CD4-positive, alpha-beta T cell treated with Interleukin-21 for 1 hour (primary cell): ENCODE measurements around the gene SAP30BP.

ENCODE experiments used
- DNase-seq: peaks from one replicate; pipeline ENCODE4 v3.0.0-alpha.2; 2020

Gene SAP30BP

DNA sequence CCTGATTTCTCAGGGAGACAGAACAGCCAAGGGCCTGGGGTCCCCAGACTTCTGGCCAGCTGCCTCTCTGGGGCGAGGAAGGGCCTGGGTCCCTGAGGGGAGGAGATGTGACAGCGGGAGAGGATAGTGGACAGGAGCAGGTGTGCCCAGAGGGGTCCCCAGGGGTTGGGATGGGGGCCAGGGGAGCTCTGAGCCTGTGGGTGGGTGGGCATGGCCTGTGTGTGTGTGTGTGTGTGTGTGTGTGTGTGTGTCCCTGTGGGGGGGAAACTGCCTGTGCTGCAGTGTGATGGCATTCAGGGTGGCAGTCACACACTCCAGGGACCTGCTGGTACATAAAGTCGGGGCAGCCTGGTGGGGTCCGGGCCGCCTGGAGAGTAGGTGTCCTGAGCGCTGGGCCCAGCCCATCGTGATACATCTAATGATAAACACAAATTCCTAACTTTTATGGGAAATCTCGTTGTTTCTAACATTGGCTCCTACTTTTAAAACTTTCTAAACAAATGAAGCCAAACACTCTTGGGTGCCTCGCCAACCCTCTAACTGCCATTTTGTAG, 55.5 kb downstream of the SAP30BP start:
- no peak for DNase-seq

DNA sequence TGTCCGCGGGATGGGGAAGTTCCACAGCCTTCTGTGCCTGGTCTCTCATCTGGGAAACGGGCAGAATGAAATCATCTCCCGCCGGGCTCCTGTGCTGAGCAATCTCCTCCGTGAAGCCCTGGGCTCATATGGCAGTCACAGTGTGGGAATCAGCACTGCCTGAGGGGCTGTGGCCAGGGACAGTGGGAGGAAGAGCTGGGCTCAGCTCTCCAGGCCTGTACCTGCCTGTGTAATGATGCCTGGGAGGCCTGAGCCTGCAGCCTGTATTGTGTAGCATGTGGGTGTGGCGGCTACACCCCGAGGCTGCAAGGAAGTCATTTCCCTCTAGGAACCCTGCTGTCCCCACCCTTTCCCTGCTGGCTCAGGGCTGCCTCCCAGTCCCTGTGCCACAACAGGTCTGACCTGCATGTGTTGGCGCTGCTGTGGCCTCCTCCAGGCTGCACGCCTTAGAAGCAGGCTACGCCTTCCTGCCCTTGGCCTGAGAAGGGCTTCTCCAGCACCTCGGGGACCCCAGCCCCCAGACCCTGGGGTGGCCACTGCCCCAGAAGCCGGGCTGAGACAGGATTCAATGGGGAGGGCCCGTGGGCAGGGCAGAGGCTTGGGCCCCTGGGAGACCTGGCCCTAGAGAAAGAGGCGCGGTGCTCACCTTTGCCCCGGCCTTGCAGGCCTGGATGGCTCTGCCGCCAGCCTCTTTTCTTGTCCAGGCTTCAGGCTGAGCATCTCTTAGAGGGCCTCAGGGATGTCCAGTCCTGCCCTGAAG, 56.2 kb downstream of the SAP30BP start:
- DNase-seq, result no peak

DNA sequence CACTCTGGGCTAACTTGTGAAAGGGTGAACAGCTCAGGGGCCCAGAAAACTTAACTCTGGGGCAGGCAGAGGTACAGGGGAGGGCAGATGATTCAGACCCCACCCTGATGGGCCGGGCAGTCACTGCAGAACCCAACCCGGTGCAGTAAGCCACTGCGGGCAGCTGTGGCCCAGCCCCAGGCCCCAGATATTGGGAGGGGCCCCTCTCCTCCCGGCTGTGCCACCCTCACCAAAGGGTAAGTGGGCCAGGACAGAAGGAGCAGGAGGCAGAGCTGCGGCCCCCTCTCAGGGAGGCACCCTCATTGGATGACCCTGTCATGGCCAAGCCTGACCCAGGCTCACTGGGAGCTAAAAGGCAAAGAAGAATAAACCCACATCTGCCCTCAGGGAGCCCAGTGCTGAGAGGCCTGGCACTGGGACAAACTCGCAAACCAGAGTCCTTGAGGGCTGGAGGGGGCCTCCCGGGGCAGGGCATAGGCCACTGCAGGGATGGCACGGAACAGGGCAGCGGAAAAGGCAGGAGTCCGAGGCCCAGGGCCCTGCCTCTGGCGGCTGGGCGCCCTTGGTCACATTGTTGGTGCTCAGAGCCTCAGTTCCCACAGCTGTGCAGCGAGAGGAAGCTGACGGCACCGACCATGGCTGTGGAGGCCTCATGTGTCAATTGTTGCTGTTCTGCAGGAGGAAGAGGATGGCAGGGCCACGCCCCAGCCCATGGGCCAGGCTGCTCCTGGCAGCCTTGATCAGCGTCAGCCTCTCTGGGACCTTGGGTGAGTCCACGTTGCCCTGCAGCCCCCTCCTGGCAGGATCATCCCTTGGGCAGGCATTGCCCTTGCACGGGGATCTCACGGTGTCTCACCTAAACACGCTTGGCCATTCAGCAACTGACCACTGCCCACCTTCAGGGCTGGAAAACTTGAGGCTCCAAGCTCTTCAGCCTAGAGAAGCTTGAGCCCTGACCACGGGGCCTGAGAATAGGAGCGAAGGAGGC, 57.2 kb downstream of the SAP30BP start:
- DNase-seq, result no peak

DNA sequence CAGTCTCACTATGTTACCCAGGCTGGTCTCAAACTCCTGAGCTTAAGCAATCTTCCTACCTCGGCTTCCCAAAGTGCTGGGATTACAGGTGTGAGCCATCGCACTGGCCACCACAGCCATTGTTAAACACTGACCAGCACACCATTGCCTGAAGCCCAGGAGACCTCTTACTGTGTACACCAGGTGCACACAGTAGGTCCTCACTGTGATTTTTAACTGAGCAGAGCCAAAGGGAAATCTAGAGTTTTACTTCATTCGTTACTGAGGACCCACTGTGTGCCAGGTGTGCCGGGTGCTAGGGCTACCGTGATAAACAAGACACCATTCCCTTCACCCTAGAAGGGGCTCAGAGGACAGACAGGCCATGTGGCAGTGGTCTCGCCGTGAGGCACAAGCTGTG, 58.4 kb downstream of the SAP30BP start:
- no peak for DNase-seq

DNA sequence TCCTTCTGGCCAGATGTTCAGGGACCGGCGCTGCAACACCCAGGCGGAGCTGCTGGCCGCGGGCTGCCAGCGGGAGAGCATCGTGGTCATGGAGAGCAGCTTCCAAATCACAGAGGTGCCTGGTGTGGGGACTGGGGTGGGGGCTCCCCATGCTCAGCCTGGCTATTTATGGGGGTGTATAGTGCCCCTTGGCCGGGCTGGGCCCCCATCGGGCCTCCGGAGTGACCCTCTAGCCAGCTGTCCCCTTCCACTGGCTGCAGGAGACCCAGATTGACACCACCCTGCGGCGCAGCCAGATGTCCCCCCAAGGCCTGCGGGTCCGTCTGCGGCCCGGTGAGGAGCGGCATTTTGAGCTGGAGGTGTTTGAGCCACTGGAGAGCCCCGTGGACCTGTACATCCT, 60.3 kb downstream of the SAP30BP start:
- no peak for DNase-seq

DNA sequence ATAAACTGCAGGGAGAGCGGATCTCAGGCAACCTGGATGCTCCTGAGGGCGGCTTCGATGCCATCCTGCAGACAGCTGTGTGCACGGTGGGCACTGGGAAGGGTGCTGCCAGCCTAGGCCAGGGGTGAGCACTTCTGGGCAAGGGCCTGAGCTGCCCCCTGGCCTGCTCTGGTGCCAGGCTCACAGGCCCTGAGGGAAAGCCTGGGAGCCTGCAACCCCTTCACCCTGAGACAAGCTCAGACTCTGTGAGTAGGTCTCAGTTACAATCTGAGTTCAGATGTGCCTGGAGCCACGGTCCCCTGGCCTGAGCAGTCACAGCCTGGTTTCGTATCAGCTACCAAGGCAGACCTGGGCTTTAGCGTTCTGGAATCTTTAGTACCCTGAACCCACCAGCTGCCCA, 62.2 kb downstream of the SAP30BP start:
- no peak for DNase-seq

DNA sequence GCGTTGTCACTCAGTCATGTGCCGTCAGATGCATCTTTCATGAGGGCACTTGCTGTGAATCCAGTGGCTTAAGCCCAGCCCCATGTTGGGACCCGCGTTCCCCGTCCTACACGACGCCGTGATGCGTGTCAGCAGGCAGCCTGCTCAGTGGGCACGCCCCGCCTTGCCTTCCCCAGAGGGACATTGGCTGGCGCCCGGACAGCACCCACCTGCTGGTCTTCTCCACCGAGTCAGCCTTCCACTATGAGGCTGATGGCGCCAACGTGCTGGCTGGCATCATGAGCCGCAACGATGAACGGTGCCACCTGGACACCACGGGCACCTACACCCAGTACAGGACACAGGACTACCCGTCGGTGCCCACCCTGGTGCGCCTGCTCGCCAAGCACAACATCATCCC, 62.9 kb downstream of the SAP30BP start:
- DNase-seq, result no peak

DNA sequence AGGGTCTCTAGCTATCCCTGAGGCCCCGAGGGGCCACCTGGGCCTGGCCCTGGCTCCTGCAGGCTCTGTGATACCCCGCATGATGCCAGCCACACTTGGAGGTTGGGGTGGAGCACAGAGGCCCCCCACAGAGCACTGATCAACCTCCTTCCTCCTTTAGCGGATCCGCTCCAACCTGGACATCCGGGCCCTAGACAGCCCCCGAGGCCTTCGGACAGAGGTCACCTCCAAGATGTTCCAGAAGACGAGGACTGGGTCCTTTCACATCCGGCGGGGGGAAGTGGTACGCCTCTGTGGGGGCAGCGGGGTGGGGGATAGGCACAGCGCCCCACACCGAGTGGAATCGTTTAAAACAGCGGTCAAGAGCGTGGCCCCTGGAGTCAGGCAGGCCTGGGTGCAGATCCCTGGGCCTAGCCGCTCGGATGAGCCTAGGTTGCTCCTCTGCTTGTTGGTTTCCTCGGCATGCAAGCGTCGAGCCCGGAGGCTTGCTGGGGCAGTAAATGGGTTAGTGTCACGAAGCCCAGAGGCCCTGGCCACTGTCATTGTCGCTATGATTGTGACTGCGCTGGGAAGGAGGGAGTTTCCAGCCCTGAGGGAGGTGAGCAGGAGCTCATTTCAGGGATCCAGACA, 64.1 kb downstream of the SAP30BP start:
- no peak for DNase-seq

DNA sequence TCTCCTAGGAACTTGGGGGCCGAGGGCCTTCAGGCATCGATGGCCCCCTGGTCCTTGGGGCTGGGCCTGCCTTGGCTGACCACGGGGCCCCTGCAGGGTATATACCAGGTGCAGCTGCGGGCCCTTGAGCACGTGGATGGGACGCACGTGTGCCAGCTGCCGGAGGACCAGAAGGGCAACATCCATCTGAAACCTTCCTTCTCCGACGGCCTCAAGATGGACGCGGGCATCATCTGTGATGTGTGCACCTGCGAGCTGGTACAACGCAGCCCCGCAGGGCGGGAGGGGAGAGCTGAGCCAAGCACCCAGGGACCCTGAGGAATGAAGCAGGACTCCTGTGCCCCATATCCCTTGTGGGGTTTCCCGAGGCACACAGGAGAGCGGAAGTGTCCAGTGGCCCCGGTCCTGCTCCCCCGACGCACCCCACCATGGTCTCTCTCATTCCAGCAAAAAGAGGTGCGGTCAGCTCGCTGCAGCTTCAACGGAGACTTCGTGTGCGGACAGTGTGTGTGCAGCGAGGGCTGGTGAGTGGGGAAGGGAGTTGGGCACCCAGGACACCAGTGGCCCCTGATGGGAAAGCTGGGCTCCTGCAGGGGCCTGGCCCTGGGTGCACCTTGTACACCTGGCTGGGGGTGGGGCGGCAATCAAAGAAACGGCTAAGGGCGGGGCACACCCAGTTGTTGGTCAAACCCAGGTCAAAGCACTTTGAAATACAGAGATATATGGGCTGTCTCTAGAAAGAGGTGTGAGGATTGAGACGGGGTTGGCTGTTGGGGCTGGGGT, 64.8 kb downstream of the SAP30BP start:
- no peak for DNase-seq

DNA sequence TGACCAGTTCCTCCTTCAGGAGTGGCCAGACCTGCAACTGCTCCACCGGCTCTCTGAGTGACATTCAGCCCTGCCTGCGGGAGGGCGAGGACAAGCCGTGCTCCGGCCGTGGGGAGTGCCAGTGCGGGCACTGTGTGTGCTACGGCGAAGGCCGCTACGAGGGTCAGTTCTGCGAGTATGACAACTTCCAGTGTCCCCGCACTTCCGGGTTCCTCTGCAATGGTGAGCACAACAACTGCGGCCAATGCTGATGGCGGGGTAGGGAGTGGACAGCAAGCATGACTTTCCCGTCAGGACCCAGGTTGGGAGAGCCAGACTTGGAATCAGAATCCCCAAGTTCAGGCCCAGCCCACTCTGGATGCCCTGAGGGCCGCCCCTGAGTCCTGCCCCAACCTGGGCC, 66.3 kb downstream of the SAP30BP start:
- DNase-seq, result no peak

DNA sequence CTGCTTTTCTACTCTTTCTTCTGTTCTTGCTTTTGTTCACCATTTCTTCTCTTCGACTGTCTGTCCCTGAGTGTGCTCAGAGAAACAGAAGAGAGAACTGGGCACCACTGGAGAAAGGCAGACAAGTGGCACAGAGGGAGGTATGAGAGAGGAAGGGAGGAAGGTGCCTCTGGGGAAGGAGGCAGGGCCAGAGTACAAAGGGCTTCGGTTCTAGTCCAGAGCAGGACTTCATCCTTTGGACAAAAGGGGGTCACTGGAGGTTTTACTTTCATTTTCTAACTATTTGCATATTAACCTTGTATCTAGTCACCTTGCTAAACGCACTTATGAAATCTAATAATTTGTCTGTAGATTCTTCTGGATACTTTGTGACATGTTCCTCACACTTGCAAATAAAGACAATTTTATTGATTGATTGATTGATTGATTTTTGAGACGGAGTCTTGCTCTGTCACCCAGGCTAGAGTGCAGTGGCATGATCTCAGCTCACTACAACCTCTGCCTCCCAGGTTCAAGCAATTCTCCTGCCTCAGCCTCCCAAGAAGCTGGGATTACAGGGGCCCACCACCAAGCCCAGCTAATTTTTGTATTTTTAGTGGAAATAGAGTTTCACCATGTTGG, 67.6 kb downstream of the SAP30BP start:
- no peak for DNase-seq

DNA sequence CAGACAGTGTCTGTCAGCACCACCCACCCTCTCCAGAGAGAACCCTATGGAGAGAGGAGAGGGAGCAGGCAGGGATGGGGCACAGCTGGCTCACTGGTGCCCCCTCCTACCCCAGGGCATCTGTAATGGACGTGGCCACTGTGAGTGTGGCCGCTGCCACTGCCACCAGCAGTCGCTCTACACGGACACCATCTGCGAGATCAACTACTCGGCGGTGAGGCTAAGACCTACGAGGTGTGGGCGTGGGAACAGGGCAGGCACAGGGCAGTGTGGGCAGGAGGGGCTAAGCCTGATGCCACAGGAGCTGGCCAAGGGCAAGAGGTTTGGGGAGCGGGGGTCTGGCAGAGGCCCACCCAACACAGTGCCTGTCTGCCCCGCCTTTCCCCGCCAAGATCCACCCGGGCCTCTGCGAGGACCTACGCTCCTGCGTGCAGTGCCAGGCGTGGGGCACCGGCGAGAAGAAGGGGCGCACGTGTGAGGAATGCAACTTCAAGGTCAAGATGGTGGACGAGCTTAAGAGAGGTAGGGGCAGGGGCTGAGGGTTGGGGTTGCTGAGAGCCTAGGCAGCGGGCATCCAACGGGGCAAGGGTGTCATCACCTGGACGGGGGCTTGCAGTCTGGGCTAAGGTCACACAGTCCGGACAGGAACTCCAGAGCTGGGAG, 69.2 kb downstream of the SAP30BP start:
- DNase-seq, result no peak

DNA sequence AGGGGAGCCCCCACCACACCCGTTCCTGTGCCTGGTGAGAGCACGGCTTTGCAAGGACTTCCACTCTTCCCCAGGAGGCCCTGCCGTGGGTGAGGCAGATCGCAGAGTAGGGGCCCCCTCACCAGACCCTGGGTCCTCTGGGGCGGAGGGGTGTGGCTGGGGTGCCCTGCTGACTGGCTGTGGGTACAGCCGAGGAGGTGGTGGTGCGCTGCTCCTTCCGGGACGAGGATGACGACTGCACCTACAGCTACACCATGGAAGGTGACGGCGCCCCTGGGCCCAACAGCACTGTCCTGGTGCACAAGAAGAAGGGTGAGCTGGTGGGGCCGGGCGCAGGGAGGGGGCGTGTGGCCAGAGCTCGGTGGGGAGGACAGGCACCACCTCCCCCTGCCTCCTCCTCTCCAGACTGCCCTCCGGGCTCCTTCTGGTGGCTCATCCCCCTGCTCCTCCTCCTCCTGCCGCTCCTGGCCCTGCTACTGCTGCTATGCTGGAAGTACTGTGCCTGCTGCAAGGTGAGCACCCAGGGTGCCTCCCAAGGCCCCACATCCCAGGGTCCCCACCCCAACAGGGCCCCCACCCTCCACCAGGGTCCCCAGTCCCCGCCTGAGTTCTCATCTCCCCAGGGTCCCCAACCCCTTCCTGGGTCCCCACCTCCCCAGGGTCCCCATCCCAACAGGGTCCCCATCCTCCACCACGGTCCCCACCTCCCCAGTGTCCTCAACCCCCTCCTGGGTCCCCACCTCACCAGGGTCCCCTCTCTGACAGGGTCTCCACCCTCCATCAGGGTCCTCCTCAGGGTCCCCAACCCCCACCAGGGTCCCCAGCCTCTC, 70.2 kb downstream of the SAP30BP start:
- no peak for DNase-seq

DNA sequence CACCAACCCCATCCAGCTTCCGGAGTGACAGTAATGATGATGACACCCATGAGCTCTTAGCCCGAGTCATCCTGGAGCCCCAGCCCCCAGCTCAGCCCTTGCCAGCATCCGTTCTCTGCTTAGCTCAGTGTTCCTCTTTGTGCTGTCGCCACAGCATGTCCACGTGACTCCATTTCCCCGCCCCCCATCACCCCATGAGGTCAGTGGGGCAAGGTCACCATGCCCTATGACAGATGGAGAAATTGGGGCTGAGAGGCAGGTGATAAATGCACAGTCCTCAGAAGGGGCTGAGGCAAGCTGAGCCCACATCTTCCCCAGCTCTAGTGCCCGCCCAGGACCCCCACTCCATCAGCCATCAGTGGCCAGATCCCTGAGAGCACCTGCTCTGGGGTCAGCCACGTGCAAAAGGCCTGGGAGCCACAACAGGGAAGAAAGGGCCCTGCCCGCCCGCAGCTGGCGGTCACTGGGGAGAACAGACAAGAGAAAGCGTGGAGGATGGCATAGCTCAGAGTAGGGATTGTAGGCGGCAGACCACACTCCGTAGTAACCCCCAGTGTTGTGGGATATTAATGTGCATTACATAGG, 71.2 kb downstream of the SAP30BP start:
- DNase-seq, result no peak

DNA sequence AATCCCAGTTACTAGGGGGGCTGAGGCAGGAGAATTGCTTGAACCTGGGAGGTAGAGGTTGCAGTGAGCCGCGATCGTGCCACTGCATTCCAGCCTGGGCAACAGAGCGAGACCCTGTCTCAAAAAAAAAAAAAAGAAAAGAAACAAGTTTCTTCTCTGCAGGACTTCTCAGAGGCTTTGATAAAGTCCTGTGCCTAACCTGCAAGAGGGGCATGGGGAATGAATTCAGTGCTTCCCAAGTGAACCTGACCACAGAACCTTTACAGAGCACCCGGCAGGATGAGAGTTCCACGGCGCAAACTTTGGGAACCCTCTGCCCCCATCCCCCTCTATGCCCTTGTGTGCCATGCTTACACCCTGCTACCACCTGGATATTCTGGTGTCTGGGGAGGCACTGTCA, 72.0 kb downstream of the SAP30BP start:
- DNase-seq, result no peak

DNA sequence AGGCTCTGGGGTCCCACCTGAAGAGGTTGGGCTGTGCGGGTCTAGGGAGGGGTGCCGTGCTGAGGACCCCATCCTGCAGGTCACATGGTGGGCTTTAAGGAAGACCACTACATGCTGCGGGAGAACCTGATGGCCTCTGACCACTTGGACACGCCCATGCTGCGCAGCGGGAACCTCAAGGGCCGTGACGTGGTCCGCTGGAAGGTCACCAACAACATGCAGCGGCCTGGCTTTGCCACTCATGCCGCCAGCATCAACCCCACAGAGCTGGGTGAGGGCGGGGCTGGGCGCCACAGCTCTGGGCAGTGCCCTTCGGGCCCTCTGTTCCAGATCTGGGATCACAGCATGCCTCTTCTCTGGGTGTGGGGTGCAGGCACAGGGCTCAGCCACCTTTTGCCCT, 72.7 kb downstream of the SAP30BP start:
- DNase-seq, result no peak

DNA sequence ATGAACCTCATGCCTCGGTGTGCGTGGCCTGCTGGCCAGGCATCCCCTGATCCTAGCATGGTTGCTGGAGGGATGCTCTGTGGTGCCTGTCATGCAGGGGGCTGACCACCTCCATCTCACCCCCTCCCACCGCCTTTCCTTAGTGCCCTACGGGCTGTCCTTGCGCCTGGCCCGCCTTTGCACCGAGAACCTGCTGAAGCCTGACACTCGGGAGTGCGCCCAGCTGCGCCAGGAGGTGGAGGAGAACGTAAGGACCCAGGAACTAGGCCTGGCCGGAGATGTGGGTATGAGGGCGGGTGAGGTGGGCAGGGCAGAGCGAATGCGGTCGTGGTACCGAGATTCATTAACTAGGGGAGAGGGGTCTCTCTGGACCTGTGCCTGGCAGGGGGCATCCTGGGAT, 73.1 kb downstream of the SAP30BP start:
- no peak for DNase-seq

DNA sequence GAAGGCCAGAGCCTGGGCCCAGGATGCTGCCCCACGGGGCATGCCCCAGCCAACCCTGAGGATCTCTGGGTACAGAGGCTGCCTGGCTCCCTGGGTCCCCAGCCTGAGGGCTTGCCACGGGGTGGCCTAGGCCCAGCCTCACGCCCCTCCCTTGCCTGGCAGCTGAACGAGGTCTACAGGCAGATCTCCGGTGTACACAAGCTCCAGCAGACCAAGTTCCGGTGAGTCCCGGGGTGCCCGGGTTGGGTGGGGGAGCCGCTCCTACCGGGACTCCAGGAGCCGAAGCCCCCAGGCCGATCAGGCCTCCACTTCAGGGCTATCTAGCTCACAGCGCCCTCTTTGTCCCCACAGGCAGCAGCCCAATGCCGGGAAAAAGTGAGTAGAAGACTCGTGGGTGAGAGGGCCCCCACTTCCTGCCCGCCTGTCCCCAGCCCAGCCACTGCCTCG, 73.5 kb downstream of the SAP30BP start:
- no peak for DNase-seq

DNA sequence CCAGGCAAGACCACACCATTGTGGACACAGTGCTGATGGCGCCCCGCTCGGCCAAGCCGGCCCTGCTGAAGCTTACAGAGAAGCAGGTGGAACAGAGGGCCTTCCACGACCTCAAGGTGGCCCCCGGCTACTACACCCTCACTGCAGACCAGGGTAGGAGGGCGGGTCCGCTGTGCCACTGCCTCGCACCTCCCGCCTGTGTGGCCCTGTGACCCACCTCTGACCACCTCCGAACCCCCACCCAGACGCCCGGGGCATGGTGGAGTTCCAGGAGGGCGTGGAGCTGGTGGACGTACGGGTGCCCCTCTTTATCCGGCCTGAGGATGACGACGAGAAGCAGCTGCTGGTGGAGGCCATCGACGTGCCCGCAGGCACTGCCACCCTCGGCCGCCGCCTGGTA, 75.2 kb downstream of the SAP30BP start:
- no peak for DNase-seq

DNA sequence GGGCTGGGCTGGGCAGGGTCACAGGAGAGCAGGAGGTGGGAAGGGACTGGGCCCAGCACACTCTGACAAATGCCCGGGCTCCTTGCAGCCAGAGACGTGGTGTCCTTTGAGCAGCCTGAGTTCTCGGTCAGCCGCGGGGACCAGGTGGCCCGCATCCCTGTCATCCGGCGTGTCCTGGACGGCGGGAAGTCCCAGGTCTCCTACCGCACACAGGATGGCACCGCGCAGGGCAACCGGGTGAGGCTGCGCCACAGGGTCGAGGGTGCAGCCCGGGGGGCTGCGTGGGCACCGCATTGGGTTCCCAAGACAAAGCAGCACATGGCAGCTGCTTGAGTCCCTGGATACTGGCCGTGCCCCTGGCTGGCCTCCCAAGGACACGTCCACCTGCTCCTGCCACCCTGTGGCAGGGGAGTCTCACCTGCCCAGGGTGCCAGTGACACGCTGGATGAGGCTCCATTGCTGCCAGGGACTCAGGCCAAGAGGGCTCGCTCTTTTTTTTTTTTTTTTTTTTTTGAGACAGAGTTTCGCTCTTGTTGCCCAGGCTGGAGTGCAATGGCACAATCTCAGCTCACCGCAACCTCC, 76.6 kb downstream of the SAP30BP start:
- DNase-seq, result no peak
